Measurements from ENCODE around the gene TP63.

TP63 gene

DNA sequence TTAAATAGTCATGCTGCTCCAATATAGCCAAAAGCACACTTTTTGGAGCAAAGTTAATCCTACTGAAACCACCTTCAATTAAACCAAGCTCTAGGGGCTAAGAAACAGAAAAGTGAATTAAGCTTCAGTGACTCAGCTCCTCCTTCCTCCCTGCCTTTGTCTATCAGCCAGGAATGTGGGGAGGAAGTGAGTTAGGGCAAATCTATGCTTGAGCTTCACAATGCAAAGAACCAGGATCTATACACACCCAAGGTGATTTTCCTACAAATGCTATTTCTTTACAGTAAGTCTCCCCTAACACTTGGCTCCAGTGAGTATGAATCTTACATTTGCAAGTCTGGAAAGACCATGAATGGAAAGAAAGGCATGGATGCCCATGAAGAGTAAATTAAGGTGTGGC lies 277.5 kb downstream of the TP63 start:
- DNase-seq (ENCODE audit: low spot score) = no peak
- TF ChIP-seq, protein P1, sequence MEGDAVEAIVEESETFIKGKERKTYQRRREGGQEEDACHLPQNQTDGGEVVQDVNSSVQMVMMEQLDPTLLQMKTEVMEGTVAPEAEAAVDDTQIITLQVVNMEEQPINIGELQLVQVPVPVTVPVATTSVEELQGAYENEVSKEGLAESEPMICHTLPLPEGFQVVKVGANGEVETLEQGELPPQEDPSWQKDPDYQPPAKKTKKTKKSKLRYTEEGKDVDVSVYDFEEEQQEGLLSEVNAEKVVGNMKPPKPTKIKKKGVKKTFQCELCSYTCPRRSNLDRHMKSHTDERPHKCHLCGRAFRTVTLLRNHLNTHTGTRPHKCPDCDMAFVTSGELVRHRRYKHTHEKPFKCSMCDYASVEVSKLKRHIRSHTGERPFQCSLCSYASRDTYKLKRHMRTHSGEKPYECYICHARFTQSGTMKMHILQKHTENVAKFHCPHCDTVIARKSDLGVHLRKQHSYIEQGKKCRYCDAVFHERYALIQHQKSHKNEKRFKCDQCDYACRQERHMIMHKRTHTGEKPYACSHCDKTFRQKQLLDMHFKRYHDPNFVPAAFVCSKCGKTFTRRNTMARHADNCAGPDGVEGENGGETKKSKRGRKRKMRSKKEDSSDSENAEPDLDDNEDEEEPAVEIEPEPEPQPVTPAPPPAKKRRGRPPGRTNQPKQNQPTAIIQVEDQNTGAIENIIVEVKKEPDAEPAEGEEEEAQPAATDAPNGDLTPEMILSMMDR (IDR thresholded peaks at IDR 0.05; ENCODE audit: extremely low read depth, insufficient read depth, missing control alignments) = no peak
- in situ Hi-C loops (cut with MboI; ENCODE audit: low pct_unique_long_range_greater_than_20kb, low sequenced_read_pairs, unreplicated experiment) = no loop called here

DNA sequence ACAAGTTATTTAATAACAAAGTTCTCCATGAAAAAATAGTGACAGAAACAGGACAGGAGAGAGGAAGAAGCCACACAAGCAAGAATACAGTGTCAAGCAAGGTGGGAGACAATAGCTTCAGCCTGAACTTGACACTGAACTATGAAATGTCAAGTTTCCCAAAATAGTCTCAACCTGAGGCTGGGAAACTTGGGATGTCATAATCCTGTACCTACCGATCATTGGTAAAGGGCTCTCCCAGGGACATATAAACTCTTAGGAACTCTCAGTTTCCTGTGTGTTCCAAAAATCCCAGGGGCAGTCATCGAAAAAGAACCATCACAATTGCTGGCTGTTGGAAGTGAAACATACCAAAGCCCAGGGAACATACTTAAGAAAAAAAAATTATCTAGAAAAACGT lies 277.9 kb downstream of the TP63 start:
- in situ Hi-C loops (cut with MboI; ENCODE audit: low pct_unique_long_range_greater_than_20kb, low sequenced_read_pairs, unreplicated experiment) = no loop called here
- DNase-seq (ENCODE audit: low spot score) = no peak
- TF ChIP-seq, protein P1 (IDR thresholded peaks at IDR 0.05; ENCODE audit: extremely low read depth, insufficient read depth, missing control alignments) = no peak

DNA sequence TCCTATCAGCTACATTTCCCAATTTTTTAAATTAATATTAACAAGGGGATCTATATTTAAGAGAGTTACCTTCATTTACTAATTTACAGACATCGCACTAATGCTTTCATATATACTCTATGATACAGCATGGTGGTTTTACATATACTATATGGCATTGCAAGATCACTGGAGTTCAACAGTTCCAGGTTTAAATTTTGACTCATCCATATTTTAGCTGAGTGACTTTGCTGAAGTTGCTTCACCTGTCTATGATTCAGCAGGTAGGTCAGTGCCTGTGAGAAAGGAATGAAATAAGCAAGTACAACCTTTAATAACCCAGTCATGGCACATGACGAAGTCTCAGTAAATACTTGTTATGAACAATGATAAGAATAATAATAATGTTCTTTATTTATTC lies 278.4 kb downstream of the TP63 start:
- in situ Hi-C loops (cut with MboI; ENCODE audit: low pct_unique_long_range_greater_than_20kb, low sequenced_read_pairs, unreplicated experiment) = no loop called here
- TF ChIP-seq, protein P1 (IDR thresholded peaks at IDR 0.05; ENCODE audit: extremely low read depth, insufficient read depth, missing control alignments) = no peak
- DNase-seq (ENCODE audit: low spot score) = no peak

GRCh38 chr3:189911001-189911400 lies 279.8 kb downstream of the TP63 start:
- DNase-seq (ENCODE audit: low spot score) = no peak
- in situ Hi-C loops (cut with MboI; ENCODE audit: low pct_unique_long_range_greater_than_20kb, low sequenced_read_pairs, unreplicated experiment) = no loop called here
- TF ChIP-seq, protein P1 (IDR thresholded peaks at IDR 0.05; ENCODE audit: extremely low read depth, insufficient read depth, missing control alignments) = no peak

GRCh38 chr3:189914799-189915198 lies 283.6 kb downstream of the TP63 start:
- no peak for DNase-seq (ENCODE audit: low spot score)
- TF ChIP-seq, protein P1 (IDR thresholded peaks at IDR 0.05; ENCODE audit: extremely low read depth, insufficient read depth, missing control alignments) = no peak
- in situ Hi-C loops (cut with MboI; ENCODE audit: low pct_unique_long_range_greater_than_20kb, low sequenced_read_pairs, unreplicated experiment) = no loop called here

DNA sequence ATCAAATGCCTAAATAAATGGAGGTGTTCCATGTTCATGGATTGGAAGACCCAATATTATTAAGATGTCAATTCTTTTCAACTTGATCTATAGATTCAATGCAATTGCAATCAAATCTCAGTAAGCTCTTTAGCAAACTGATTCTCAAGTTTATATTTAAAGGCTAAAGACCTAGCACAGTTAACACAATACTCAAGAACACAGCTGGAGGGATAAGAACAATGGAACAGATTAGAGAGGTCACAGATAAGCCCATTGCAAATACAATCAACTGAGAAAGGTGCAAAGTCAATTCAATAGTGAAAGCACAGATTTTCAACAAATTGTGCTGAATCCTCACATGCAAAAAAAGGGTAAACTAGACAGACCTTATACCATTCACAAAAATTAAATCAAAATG lies 290.6 kb downstream of the TP63 start:
- TF ChIP-seq, protein P1 (IDR thresholded peaks at IDR 0.05; ENCODE audit: extremely low read depth, insufficient read depth, missing control alignments) = no peak
- no peak for DNase-seq (ENCODE audit: low spot score)
- in situ Hi-C loops (cut with MboI; ENCODE audit: low pct_unique_long_range_greater_than_20kb, low sequenced_read_pairs, unreplicated experiment) = no loop called here
